ENCODE results near the gene LGALS3BP. TPM values are rescaled to one million over a fixed set of nuclear protein-coding genes. Genes with fewer than 3 reads are reported as not detected.

The LGALS3BP gene
- total RNA-seq, 1 donor from 2014 or later, result 417 TPM

- Histone ChIP-seq H3K4me1 (no peaks in the 10 kb centered on the region), H3K4me3 (no peak overlapping the region), H3K27me3 (ENCODE audit: low read depth) (no peaks in the 10 kb centered on the region), H3K36me3 (no peaks in the 10 kb centered on the region), H3K9me3 (peaks cover 14% of the 10 kb centered on the region), H3K27ac (no peak overlapping the region)
- no peak for DNase-seq
- intact Hi-C loops (cut with DNase I), result no loop called here
- TF ChIP-seq CTCF (IDR thresholded peaks at IDR 0.05), result no peak
- no peak for ATAC-seq
These were observed 25.0 kb downstream of the LGALS3BP start for GRCh38 chr17:78954684-78955083.

- H3K27ac ChIP-seq, result no peak overlapping the region
- no peak for DNase-seq
- H3K36me3 ChIP-seq, result no peaks in the 10 kb centered on the region
- intact Hi-C loops (cut with DNase I), result no loop called here
- no peaks in the 10 kb centered on the region for H3K4me1 ChIP-seq
- no peaks in the 10 kb centered on the region for H3K27me3 ChIP-seq (ENCODE audit: low read depth)
- H3K4me3 ChIP-seq, result no peak overlapping the region
- no peak for ATAC-seq
- no peak for TF ChIP-seq CTCF (IDR thresholded peaks at IDR 0.05)
- H3K9me3 ChIP-seq, result peaks cover 15% of the 10 kb centered on the region
These were observed 26.1 kb downstream of the LGALS3BP start for GRCh38 chr17:78953356-78954350.

GRCh38 chr17:78952706-78953105, 27.0 kb downstream of the LGALS3BP start:
- no peak overlapping the region for H3K4me3 ChIP-seq
- no peak overlapping the region for H3K27ac ChIP-seq
- H3K4me1 ChIP-seq, result no peaks in the 10 kb centered on the region
- TF ChIP-seq CTCF (IDR thresholded peaks at IDR 0.05), result no peak
- H3K36me3 ChIP-seq, result no peaks in the 10 kb centered on the region
- DNase-seq, result no peak
- no peaks in the 10 kb centered on the region for H3K27me3 ChIP-seq (ENCODE audit: low read depth)
- ATAC-seq, result no peak
- peaks cover 15% of the 10 kb centered on the region for H3K9me3 ChIP-seq
- intact Hi-C loops (cut with DNase I), result no loop called here

GRCh38 chr17:78951967-78952551, 27.7 kb downstream of the LGALS3BP start:
- ATAC-seq (peak in 1 of 2 donors; percentile 40), DNase-seq (no peak)
- Histone ChIP-seq H3K4me1 (peaks cover 4% of the 10 kb centered on the region), H3K36me3 (no peaks in the 10 kb centered on the region), H3K4me3 (no peak overlapping the region), H3K27ac (no peak overlapping the region), H3K27me3 (ENCODE audit: low read depth) (no peaks in the 10 kb centered on the region), H3K9me3 (peaks cover 15% of the 10 kb centered on the region)
- intact Hi-C loops (cut with DNase I), result no loop called here
- TF ChIP-seq CTCF (IDR thresholded peaks at IDR 0.05), result no peak

GRCh38 chr17:78950870-78951269, 28.9 kb downstream of the LGALS3BP start:
- no peak for DNase-seq
- no peak overlapping the region for H3K27ac ChIP-seq
- intact Hi-C loops (cut with DNase I), result no loop called here
- H3K4me1 ChIP-seq, result peaks cover 5% of the 10 kb centered on the region
- no peak for TF ChIP-seq CTCF (IDR thresholded peaks at IDR 0.05)
- H3K9me3 ChIP-seq, result peaks cover 15% of the 10 kb centered on the region
- no peak overlapping the region for H3K4me3 ChIP-seq
- no peaks in the 10 kb centered on the region for H3K36me3 ChIP-seq
- no peak for ATAC-seq
- H3K27me3 ChIP-seq (ENCODE audit: low read depth), result no peaks in the 10 kb centered on the region

Measured in lower lobe of right lung (tissue), 2 donors.